Hepatocyte (in vitro differentiated cells): ENCODE results near the gene TRAPPC12. TPM values are rescaled to one million over a fixed set of nuclear protein-coding genes. Genes with fewer than 3 reads are reported as not detected.

Source experiments
- DNase-seq: peaks from one replicate; pipeline ENCODE4 v3.0.0-alpha.2; 2016; ENCODE audit warnings: low spot score
- H2AFZ ChIP-seq: fragments of 200-600 bp; sonication (generic); 2 replicates; pipeline ENCODE4 v1.6.0; 2016; ENCODE audit warnings: antibody characterized with exemption, mild to moderate bottlenecking
- H3K27ac ChIP-seq: fragments of 200-600 bp; sonication (generic); 2 replicates; pipeline ENCODE4 v1.5.1; 2016; ENCODE audit warnings: mild to moderate bottlenecking
- H3K27me3 ChIP-seq: fragments of 200-600 bp; sonication (generic); 2 replicates; pipeline ENCODE4 v1.6.1; 2016
- H3K36me3 ChIP-seq: fragments of 200-600 bp; sonication (generic); replicated peaks from 2 replicates; pipeline ENCODE4 v1.5.1; 2016; ENCODE audit warnings: low read depth; ENCODE audit not compliant: insufficient read depth
- H3K4me1 ChIP-seq: fragments of 200-600 bp; sonication (generic); 2 replicates; pipeline ENCODE4 v1.5.1; 2016; ENCODE audit warnings: mild to moderate bottlenecking, moderate library complexity; ENCODE audit not compliant: insufficient read depth
- H3K4me2 ChIP-seq: fragments of 200-600 bp; sonication (generic); 2 replicates; pipeline ENCODE4 v1.6.0; 2016
- H3K4me3 ChIP-seq: fragments of 200-600 bp; sonication (generic); 2 replicates; pipeline ENCODE4 v1.5.1; 2016; ENCODE audit warnings: mild to moderate bottlenecking
- H3K79me2 ChIP-seq: fragments of 200-600 bp; sonication (generic); 2 replicates; pipeline ENCODE4 v1.6.0; 2017; ENCODE audit warnings: mild to moderate bottlenecking
- H3K9me2 ChIP-seq: fragments of 200-600 bp; sonication (generic); replicated peaks from 2 replicates; pipeline ENCODE4 v1.6.0; 2017; ENCODE audit warnings: mild to moderate bottlenecking; ENCODE audit not compliant: insufficient read depth
- H3K9me3 ChIP-seq: fragments of 200-600 bp; sonication (generic); 2 replicates; pipeline ENCODE4 v1.5.1; 2016; ENCODE audit warnings: low read depth, mild to moderate bottlenecking
- H4K20me1 ChIP-seq: fragments of 200-600 bp; sonication (generic); 2 replicates; pipeline ENCODE4 v1.6.0; 2016; ENCODE audit warnings: mild to moderate bottlenecking; ENCODE audit not compliant: insufficient read depth, poor library complexity, severe bottlenecking
- CTCF ChIP-seq: fragments of 200-600 bp; sonication (generic); IDR thresholded peaks from 2 replicates; pipeline ENCODE4 v1.5.1; 2016; ENCODE audit warnings: antibody characterized with exemption, mild to moderate bottlenecking; ENCODE audit not compliant: poor library complexity
- EZH2 ChIP-seq: fragments of 200-600 bp; sonication (generic); IDR thresholded peaks from 2 replicates; pipeline ENCODE4 v1.6.1; 2016; ENCODE audit warnings: antibody characterized with exemption, mild to moderate bottlenecking, borderline replicate concordance
- EZH2phosphoT487 ChIP-seq: fragments of 200-600 bp; sonication (generic); IDR thresholded peaks from one replicate; pipeline ENCODE4 v1.6.1; 2018; ENCODE audit warnings: antibody characterized with exemption, mild to moderate bottlenecking, low read depth, moderate library complexity; ENCODE audit not compliant: unreplicated experiment, severe bottlenecking
- WGBS: methylation state at CpG from one replicate; pipeline ENCODE4 v1.1.6; 2016; ENCODE audit warnings: low lambda C conversion rate; ENCODE audit errors: missing lambda C conversion rate; 5-methylcytosine and 5-hydroxymethylcytosine counted together
- polyA plus RNA-seq: library from polyadenylated mRNA; unstranded; fragments of >200 nt; fragmentation: Nextera tagmentation; extraction: Ambion mirVana; gene quantifications from 2 replicates; pipeline ENCODE4 v1.2.1, GENCODE V29; 2016
- total RNA-seq: library from RNA; depleted of rRNA; stranded (reverse); fragments of >200 nt; gene quantifications from 2 replicates; pipeline ENCODE4 v1.2.3, GENCODE V29; 2014

The TRAPPC12 gene
- total and polyA plus RNA-seq, 2 experiments from 2014 or later, result 49.3 to 61.2 TPM

DNA sequence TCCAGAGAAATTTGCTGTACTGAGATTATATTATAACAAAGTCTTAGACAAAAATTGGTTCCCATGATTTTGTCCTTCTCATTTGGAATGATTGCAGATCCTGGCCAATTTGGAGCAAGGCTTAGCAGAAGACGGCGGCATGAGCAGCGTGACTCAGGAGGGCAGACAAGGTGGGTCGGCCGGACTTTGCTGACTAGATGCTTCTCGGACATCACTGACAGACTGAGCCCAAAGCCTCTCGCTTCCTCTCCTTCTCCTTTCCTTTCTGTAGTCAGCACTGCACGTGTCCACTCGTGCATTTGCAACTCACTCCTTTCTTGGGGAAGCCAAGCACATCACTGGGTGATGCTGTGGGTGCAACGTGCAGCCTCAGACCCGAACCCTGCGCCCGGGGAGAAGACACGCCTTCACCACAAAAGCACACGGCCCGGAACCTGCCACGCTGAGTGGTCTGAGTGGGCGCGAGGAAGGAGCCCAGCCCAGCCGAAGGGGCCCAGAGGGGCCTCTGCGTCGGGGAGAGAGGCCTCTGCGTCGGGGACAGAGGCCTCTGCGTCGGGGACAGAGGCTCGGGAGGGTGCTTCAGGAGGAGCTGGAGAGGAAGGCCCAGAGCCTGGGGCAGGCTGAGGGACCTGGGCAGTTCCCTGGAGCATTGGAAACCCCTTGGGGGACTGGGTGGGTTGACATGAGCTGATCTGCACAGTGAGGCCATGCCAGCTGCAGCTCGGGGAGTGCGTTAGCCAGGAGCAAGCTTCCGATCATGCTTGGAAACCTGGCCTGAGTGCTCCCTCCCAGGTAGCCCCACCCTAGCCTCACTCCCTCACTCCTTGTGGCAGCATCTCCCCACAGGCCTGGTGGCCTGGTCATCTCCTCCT, 78.3 kb downstream of the TRAPPC12 start:
- no peaks in the 10 kb centered on the region for H3K27me3 ChIP-seq

DNA sequence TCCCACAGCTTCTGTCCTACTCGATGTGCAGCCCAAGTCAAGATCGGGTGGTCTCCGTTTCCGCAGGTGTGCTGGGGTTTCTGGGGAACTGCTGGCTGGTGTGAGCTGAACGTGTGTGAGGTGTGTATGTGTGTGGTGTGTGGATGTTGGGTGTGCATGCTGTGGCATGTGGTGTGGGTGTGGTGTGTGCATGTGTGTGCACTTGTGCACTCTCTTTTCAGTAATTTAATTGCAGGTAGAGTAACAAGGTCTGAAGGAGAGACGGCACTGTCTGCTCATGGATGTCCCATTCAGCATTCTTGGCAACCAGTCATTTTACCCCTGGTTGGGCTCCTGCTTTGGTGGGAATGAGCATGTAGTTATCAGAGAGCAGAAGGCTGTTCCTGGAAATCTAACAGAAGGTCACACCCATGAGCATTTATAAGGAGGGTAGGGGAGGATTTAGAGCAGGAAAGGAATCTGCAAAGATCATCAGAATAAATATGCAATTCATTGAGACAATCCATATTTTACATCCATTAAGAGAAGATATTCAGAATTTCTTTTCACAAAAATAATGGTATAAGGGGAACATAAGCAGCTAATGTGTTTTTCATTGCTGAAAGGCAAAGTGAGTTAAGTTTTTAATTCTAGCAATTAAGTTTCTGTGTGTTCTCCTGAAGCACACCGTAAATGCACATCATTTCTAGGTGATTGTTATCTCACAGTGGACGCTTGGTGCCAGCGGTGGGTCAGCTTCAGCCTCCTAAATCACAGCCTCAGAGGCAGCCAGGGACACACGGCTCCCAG, 79.1 kb downstream of the TRAPPC12 start:
- H3K4me3 ChIP-seq, result no peak overlapping the region
- no peaks in the 10 kb centered on the region for H3K4me1 ChIP-seq
- 92% methylated on average over 10 of the region's 10 CpGs for WGBS
- DNase-seq, result no peak
- no peaks in the 10 kb centered on the region for H4K20me1 ChIP-seq
- H3K79me2 ChIP-seq, result no peaks in the 10 kb centered on the region
- no peak overlapping the region for H3K4me2 ChIP-seq
- no peaks in the 10 kb centered on the region for H3K9me3 ChIP-seq
- TF ChIP-seq EZH2 (no peak), CTCF (no peak), EZH2phosphoT487 (no peak)
- H2AFZ ChIP-seq, result no peak overlapping the region
- no peaks in the 10 kb centered on the region for H3K36me3 ChIP-seq
- H3K9me2 ChIP-seq, result no peaks in the 10 kb centered on the region
- H3K27ac ChIP-seq, result no peak overlapping the region
- no peaks in the 10 kb centered on the region for H3K27me3 ChIP-seq

More for the DNA sequence above, 78.3 kb downstream of the TRAPPC12 start:
- no peak overlapping the region for H3K4me3 ChIP-seq
- TF ChIP-seq CTCF (no peak), EZH2 (no peak), EZH2phosphoT487 (no peak)
- 95% methylated on average over 29 of the region's 30 CpGs for WGBS
- H3K9me2 ChIP-seq, result no peaks in the 10 kb centered on the region
- H3K4me1 ChIP-seq, result no peaks in the 10 kb centered on the region
- no peaks in the 10 kb centered on the region for H3K79me2 ChIP-seq
- no peak overlapping the region for H2AFZ ChIP-seq
- no peaks in the 10 kb centered on the region for H3K9me3 ChIP-seq
- H3K36me3 ChIP-seq, result no peaks in the 10 kb centered on the region
- no peak overlapping the region for H3K4me2 ChIP-seq
- no peak for DNase-seq
- no peaks in the 10 kb centered on the region for H4K20me1 ChIP-seq
- no peak overlapping the region for H3K27ac ChIP-seq

- no peaks in the 10 kb centered on the region for H3K36me3 ChIP-seq
- H2AFZ ChIP-seq, result no peak overlapping the region
- no peaks in the 10 kb centered on the region for H3K27me3 ChIP-seq
- TF ChIP-seq EZH2phosphoT487 (no peak), CTCF (no peak), EZH2 (no peak)
- DNase-seq, result peak; percentile 3
- no peaks in the 10 kb centered on the region for H3K79me2 ChIP-seq
- H3K4me1 ChIP-seq, result no peaks in the 10 kb centered on the region
- H3K27ac ChIP-seq, result no peak overlapping the region
- H4K20me1 ChIP-seq, result no peaks in the 10 kb centered on the region
- H3K9me2 ChIP-seq, result no peaks in the 10 kb centered on the region
- H3K4me3 ChIP-seq, result no peak overlapping the region
- H3K4me2 ChIP-seq, result no peak overlapping the region
- WGBS, result 97% methylated on average over 25 of the region's 25 CpGs
- H3K9me3 ChIP-seq, result no peaks in the 10 kb centered on the region
Measured at GRCh38 chr2:3459185-3460015, 79.9 kb downstream of the TRAPPC12 start.
